CD4-positive, alpha-beta T cell treated with Interleukin-12 subunit alpha and Interleukin-12 subunit beta, for 1 hour (primary cell): ENCODE results near the gene RIPPLY1.

Source experiments
- DNase-seq: peaks from one replicate; pipeline ENCODE4 v3.0.0-alpha.2; 2020

The RIPPLY1 gene, protein sequence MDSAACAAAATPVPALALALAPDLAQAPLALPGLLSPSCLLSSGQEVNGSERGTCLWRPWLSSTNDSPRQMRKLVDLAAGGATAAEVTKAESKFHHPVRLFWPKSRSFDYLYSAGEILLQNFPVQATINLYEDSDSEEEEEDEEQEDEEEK

DNA sequence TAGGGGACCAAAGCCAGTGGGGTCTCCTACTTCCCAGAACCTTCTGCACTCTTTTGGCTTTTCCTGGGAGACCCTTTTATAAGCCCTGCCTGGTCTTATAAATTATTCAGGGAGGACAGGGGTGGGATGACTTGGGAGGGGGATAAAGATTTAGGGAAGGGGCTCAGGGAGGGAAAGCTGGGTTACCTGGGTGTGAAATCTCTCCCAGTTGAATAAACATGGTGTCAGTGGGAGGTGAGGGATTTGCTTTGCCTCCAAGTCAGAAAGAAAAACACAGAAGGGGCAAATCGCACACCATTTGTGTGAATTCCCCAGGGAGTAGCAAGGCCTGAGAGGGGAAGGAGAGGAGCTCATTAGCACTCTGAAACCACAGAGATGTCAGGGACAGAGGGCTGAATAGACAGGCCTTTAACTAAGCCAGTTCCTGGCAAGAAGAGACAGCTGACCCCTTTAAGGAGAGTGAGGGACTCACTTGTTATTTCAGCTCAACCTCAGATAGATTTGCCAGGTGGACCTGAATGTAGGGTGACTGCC, at the start of gene RIPPLY1:
Gene RIPPLY1 (minus strand): TSS at position 51 of the 534 bp plus-strand sequence. CDS start 54 bp downstream, outside the sequence.
- DNase-seq = no peak

GRCh38 chrX:106952538-106952937, 49.4 kb upstream of the RIPPLY1 start:
- DNase-seq = no peak

DNA sequence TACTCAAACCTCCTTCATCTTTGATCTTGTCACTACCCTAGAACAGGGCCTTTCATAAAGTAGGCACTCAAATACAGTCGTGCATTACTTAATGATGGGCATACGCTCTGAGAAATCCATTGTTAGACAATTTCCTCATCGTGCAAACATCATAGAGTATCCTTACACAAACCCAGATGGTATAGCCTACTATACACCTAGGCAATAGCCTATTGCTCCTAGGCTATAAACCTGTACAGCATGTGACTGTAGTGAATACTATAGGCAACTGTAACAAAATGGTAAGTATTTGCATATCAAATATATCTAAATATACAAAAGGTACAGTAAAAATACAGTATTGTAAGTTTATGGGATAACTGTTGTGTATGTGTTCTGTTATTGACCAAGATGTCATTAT, 48.9 kb upstream of the RIPPLY1 start:
- DNase-seq = no peak

GRCh38 chrX:106951230-106951629, 48.1 kb upstream of the RIPPLY1 start:
- no peak for DNase-seq

DNA sequence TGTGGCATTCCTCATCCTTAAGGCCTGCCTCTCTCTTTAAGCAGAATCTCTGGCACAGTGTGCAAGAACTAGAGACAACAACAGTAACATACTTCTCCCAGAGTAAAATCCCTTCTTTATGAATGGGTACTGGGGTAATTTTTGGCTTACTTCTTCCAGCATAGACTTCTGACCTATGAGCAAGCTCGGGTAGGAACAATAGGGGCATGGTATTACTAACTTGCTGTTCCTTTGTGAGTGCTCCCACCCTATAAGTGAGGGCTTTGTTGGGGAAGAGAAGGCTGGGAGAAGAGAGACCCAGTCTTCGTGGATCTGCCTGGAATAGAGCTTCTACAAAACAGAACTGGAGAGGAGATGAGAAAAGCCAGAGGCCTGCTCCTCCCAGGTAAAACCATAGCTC, 47.2 kb upstream of the RIPPLY1 start:
- DNase-seq = no peak

DNA sequence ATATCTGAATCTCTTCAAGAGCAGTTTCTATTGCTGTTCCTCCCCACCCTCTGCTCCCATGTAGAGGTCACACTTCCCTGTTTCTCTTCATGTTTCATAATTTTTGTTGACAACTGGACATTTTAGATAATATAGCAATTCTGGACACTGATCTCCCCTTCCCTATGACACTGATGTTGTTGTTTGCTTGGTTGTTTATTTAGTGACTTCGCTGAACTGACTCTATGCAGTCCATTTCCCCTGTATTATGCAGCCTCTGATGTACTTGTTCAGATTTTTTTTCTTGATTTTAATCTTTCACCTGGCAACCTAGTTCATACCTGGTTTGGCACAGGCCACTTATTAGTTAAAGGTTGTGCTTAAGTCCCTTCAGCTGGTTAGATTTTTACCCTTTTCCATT, 46.2 kb upstream of the RIPPLY1 start:
- no peak for DNase-seq

GRCh38 chrX:106948641-106949040, 45.5 kb upstream of the RIPPLY1 start:
- DNase-seq = no peak

DNA sequence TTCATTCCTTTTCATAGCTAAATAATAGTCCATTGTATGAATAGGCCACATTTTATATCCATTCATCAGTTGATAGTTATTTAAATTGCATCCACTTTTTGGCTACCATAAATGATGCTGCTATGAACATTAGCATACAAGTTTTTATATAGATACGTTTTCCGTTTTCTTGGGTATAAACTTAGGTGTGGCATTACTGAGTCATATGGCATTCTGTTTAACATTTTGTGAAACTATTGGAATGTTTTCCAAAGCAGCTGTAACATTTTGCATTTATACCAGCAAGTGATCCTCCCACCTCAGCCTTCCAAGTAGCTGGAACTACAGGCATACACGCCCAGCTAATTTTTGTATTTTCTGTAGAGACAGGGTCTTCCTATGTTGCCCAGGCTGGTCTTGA, 43.3 kb upstream of the RIPPLY1 start:
- DNase-seq = no peak

DNA sequence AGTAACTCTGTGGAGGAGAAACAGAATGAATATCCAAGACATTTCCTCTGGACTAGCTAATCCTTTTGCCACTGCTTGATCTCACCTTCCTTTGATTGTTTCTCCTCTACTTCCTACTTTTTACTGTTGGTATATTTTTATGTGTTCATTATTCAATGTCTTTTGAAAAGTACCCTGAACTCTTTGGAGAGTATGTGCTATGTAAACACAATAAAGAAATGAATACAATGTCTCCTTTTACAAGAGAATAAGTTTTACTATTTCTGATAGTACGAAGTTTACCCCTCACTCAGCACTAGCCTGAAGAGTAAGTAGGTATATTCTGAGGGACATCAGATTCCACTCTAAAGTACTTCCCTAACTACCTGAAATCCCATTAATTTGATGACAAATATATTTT, 36.9 kb upstream of the RIPPLY1 start:
- DNase-seq = no peak

- no peak for DNase-seq
Measured at GRCh38 chrX:106939566-106939965, 36.4 kb upstream of the RIPPLY1 start.

- DNase-seq = no peak
Measured at GRCh38 chrX:106936246-106936645, 33.1 kb upstream of the RIPPLY1 start.

DNA sequence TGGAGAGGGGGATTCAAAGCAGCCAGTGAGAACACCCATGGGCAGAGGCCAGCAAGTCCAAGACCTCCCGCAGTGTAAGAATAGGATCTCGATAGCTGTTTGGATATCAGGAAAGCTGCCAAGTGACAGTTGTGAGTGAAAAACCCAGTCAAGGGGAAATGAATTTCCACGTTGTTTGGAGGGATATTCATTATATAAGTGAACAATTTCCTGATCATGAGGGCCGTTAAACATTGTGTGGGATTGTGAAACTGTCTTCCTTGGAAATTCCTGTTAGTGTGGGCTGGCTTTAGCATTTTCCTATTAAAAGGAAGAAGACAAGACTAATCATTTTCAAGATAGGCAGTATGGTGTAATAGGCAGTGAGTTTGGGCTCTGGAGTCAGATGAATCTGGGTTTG, 32.0 kb upstream of the RIPPLY1 start:
- no peak for DNase-seq

- no peak for DNase-seq
Measured at GRCh38 chrX:106933538-106933961, 30.4 kb upstream of the RIPPLY1 start.

DNA sequence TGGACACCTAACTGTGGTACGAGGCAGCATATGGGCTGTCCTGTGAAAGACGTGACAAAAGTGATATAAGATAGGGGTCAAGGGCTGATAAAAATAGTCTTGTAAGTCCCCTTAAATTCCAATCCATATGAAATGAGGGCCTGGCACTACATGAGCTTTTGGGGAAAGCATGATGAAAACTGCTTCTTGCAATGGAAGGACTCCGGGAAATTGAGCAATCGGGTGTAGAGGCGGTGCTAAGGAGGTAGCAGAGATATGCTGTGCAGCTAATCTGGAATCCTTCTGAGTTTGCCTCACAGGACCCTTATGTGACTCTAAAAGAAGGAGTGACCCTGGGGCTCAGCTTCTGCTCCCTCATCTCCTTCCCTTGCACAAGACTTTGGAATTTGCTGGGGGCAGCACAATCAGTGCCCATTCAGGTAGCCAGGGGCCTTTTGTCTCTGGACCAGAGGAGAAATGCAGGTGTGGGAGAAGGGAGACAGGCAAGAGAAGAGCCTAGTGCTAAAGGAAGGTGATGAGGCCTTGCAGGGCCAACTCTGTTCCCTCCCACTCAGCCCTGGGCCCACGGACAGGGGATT, 29.9 kb upstream of the RIPPLY1 start:
- DNase-seq = no peak

DNA sequence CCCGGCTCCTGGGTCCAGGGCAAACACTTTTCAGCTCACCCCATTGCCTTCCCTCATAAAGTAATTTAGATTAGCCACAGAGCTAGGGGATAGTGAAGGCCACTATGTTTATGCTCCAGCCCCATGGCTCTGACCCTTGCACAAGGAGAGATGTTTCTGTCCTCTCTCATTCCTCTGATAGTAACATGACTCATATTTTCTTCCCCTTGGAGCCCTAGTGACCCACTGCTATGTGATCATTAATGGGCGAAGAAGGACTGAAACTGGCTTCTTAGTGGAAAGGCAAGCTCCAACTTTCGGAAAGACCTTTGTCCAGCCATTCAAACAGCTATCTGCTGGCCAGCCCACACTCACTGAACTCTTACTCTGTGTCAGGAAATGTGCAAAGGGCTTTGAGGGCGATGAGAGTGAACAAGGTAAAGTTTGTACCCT, 29.4 kb upstream of the RIPPLY1 start:
- DNase-seq = no peak

DNA sequence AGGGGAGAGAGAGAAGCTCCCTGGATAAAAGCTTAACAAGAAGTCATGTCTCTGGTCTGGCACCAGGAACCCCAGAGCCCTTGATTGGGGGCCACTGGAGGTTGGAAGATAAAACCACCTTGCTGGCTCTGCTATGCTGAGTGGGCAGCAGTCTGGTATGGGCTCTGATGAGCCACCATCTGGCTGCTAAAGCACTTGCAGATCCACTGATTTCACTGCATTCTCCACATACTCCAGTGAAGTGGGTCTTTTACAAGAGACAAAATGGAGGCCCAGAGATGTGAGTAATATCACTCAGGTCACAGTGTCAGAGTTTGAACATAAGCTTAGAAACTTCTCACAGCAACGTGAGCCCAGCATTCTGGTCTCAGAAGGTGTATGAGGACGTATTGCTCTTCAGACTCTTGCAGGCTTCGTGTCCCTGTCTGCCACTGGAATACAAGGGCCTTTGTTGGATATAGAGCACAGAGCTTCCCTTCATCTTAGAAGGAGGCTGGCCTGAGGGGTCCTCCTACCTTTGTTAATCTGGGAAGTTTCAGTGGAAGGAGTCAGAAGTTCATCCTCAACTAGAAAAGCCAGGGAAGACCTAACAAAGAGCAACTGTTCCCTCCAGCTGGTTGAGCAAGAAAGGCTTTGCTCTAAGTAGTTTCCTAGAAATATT, 28.8 kb upstream of the RIPPLY1 start:
- DNase-seq = no peak

DNA sequence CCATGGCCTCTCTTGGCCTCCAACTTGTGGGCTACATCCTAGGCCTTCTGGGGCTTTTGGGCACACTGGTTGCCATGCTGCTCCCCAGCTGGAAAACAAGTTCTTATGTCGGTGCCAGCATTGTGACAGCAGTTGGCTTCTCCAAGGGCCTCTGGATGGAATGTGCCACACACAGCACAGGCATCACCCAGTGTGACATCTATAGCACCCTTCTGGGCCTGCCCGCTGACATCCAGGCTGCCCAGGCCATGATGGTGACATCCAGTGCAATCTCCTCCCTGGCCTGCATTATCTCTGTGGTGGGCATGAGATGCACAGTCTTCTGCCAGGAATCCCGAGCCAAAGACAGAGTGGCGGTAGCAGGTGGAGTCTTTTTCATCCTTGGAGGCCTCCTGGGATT, 25.1 kb upstream of the RIPPLY1 start:
- DNase-seq = no peak

- DNase-seq = no peak
Measured at GRCh38 chrX:106927700-106928099, 24.6 kb upstream of the RIPPLY1 start.

DNA sequence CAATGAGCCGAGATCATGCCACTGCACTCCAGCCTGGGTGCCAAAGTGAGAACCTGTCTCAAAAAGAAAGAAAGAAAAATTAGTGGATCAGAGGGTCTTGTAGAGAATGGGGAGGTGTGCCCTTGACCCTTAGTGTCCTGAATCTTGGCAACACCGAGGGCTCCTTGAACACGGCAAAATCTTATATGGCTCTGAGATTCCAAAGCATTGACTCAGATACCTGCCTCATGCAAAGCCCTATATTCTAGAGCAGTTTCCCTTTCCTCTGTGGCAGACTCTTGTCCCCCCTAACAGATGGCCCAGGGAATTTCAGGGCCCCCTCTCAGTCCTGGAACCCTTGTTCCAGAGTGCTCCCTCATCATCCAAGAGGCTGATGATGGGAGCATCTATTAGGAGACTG, 23.9 kb upstream of the RIPPLY1 start:
- DNase-seq = no peak

DNA sequence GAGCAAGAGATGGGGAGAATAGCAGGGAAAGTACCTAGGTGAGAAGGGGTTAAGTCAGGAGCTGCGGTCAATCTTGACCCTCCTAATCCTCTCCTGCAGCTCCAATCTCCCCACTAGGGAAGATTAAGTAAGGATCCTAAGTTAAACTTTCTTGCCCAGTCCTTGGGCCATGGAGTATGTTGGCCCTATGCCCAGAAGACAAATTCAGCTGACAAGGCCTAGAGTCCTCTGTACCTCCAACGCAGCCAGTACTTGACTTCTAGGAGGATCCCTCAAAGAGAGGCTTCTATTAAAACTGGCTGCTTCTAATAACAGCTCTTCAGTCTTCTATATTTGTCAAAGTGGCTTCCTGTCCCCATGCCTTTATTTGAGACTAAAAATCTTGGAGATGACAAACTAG, 18.5 kb upstream of the RIPPLY1 start:
- DNase-seq = no peak

DNA sequence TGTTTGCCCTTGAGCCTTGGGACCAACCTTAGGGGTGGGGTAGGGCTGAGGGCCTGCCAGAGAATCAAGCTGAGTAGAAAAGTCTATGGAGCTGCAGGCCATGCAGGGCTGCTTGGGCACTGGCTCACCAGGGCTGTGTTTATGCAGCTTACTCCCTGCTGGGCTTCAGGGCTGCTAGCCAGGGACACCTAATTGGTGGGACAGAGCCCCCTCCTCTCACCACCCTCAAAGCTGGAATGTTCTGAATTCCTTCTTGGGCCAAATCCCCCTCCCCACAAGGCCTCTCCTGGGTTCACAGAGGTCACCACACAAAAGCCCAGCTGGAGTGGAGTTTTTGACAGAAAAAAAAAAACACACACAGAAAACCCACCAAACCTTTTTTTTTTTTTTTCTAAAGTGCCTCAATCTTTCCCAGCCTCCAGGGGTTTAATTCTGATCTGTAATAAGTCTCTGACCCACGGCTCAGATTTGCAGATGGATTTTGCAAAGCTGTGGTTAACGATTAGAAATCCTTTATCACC, 16.9 kb upstream of the RIPPLY1 start, which contains the start of gene CLDN2:
Gene CLDN2 (plus strand): TSS at position 471 of the 521 bp plus-strand sequence. CDS start 7,827 bp downstream, outside the sequence.
- no peak for DNase-seq

DNA sequence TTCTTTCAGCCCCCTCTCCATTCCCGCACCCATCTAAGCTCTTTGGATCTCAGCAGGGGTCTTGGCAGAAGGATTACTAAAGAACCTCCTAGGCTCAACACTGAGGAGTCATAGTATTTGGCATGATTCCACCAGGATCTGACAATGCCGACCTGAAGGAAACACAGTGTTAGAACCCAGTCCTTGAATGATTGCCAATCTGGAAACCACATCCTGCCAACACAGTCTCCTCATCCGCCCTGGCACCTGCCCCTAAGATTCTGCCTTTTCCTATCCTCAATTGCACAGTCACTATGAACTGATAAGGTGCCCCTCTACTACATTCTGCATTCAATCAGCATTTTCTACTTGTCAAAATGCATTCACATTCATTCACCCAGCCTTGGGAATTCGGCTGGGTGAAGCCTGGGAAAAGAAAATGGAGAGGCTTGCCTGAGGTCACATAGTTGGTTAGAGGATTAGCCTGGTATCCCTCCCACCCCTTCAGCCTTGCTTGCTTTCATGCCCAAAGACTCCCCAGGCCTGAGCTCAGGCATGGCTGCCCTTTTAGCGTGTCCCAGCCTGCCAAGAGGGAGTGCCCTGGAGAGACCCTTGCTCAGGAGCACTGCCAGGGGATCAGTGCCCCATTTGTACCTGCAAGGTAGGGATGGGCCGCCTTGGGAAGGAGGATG, 14.8 kb upstream of the RIPPLY1 start:
- DNase-seq = peak; percentile 38

DNA sequence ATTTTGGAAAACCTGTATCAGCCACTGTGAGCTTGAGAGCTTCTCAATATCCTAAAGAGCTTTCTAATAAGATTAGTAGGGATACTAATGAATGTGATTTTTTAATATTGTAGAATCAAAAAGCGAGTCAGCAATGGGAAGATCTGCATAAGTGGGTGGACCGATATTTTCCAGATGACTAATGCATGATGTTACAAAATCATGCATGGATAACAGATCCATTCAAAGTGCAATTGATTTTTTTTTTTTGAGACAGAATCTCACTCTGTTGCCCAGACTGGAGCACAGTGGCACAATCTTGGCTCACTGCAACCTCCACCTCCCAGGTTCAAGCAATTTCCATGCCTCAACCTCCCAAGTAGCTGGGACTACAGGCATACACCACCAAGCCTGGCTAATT, 9.7 kb upstream of the RIPPLY1 start:
- no peak for DNase-seq
